Stimulated activated effector memory CD8-positive, alpha-beta T cell treated with anti-CD3 and anti-CD28 coated beads, Interleukin-12 subunit alpha, Interleukin-12 subunit beta, amount 100 ng/mL, for 72 hours (primary cell): Measurements from ENCODE around the gene LYZL4.

ENCODE experiments used
- ATAC-seq: fragments of 150-1000 bp; cut with Tn5 transposase; 2 replicates; pipeline ENCODE4 v1.10.0; 2021
- DNase-seq, 2 donors: peaks; one replicate each; pipeline ENCODE4 v3.0.0; 2021 to 2022; ENCODE audit warnings: low spot score in 2 of 2
- H3K27ac Mint-ChIP-seq: one replicate; pipeline ENCODE4 v1.8.0; 2022; ENCODE audit warnings: mild to moderate bottlenecking, mixed read lengths
- H3K36me3 Mint-ChIP-seq: one replicate; pipeline ENCODE4 v1.8.0; 2022; ENCODE audit warnings: mild to moderate bottlenecking, mixed read lengths
- H3K4me1 Mint-ChIP-seq: one replicate; pipeline ENCODE4 v1.8.0; 2022; ENCODE audit warnings: mixed read lengths
- H3K4me3 Mint-ChIP-seq: one replicate; pipeline ENCODE4 v1.8.0; 2022; ENCODE audit warnings: mild to moderate bottlenecking, mixed read lengths
- H3K9me3 Mint-ChIP-seq: one replicate; pipeline ENCODE4 v1.8.0; 2022; ENCODE audit warnings: mixed read lengths

Gene LYZL4

DNA sequence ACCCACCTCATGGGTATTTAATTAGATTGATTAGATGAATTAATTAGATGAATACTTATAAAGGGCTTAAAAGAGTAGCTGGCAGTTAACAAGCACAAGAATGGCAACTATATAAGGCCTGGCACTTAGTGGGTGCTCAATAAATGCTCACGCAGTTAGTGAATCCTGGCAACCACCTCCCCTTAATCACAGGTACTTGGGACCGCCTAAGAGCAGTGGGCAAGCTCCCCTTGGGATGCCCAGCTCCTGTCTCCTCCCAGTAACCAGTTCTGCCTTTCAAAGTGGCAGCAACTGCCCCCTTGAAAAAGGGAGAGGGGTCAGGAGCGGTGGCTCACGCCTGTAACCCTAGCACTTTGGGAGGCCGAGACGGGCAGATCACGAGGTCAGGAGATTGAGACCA, 4.6 kb downstream of the LYZL4 start:
- DNase-seq (no peak), ATAC-seq (no peak)
- H3K9me3 Mint-ChIP-seq, result no peaks in the 10 kb centered on the region
- no peak overlapping the region for H3K27ac Mint-ChIP-seq
- H3K36me3 Mint-ChIP-seq, result no peaks in the 10 kb centered on the region
- no peak overlapping the region for H3K4me3 Mint-ChIP-seq
- H3K4me1 Mint-ChIP-seq, result no peaks in the 10 kb centered on the region

DNA sequence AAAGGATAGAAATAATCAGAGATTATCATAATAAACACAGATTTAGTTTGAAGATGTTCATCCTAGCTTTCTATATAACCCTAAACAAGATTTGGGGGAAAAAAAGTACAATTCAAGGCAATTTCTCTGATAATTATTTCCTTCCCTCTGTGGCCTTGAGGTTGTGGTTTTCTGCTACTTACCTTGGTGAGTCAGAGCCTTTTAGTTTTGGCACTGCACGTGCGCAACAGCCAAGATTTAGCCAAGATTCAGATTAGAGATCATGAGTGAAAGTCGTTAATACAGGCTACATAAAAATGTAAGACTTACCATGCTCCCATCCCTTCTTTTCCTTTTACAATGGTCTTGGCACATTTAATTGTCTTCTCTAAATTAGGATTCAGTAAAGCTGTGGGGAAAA, 6.7 kb downstream of the LYZL4 start:
- H3K4me1 Mint-ChIP-seq, result no peaks in the 10 kb centered on the region
- no peak for ATAC-seq
- H3K36me3 Mint-ChIP-seq, result no peaks in the 10 kb centered on the region
- DNase-seq, result no peak
- H3K4me3 Mint-ChIP-seq, result no peak overlapping the region
- no peak overlapping the region for H3K27ac Mint-ChIP-seq
- H3K9me3 Mint-ChIP-seq, result no peaks in the 10 kb centered on the region

DNA sequence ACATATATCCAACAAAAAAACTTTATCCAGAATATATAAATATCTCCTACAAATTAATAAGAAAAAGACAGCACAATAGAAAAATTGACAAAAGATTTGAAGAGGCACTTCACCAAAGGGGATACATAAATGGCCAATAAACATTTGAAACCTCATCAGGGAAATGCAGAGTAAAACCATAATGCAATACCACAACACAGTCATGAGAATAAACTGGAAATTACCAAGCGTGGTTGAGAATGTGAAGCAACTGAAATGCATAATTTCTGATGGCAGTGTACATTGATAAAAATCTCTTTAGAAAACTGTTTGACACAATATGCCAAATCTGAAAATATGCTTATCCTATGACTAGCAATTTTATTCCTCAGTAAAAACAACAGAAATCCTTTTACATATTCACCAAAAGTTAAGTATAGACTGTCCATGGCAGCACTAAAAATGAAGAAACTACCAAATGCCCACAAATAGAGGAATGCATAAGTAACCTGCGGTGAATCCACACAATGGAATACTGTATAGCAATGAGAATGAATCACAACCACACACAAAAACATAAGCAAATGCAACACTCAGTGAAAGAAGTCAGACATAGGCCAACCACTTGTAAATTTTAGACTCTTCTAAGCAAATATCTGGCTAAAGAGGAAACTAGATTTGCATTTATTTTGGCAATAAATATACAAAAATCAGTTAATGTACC, 7.9 kb downstream of the LYZL4 start:
- DNase-seq, result no peak
- Mint-ChIP-seq H3K36me3 (no peaks in the 10 kb centered on the region), H3K9me3 (no peaks in the 10 kb centered on the region), H3K4me3 (no peak overlapping the region), H3K27ac (no peak overlapping the region), H3K4me1 (no peaks in the 10 kb centered on the region)
- ATAC-seq, result no peak

DNA sequence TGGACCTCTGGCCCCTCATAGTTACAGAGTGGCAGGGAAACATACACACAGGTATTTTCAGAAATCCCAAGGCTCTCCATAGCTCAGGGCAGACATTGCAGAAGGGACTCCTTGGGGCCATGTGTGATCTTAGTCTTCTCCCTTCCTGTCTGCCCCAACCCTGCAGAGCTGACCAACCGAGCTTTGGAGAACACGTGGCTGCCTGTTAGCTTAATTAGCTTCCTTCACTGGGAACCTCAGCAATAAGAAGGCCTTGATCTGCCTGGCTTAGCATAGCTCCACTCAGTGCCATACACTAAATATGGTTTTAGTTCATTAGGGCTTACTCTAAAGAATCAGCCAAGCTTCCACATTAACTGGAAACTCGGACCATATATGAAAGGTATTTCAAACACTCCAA, 12.3 kb downstream of the LYZL4 start:
- H3K36me3 Mint-ChIP-seq, result no peaks in the 10 kb centered on the region
- H3K4me1 Mint-ChIP-seq, result no peaks in the 10 kb centered on the region
- no peak overlapping the region for H3K27ac Mint-ChIP-seq
- no peaks in the 10 kb centered on the region for H3K9me3 Mint-ChIP-seq
- ATAC-seq, result no peak
- no peak overlapping the region for H3K4me3 Mint-ChIP-seq
- no peak for DNase-seq

DNA sequence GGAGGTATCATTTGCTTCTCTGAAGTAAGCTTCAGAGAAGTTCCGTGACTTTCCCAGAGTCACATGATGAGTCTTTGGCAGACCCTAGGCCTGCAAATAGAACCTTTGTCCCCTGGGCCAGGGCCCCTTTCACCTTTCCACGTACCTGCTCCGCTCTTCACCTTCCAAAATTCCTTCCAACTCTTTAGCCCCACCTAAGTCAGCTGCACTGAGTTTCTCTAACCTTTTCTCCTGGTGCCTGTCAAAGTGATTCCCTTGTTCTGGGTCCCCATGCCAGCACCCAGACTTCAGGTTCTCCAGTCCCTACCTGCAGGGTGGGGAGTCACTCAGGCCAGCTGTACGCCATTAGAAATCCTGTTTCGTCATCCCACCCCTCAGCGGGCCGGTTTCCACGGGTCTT, 12.8 kb downstream of the LYZL4 start:
- H3K4me3 Mint-ChIP-seq, result no peak overlapping the region
- DNase-seq (no peak), ATAC-seq (no peak)
- H3K27ac Mint-ChIP-seq, result no peak overlapping the region
- H3K36me3 Mint-ChIP-seq, result no peaks in the 10 kb centered on the region
- H3K9me3 Mint-ChIP-seq, result no peaks in the 10 kb centered on the region
- no peaks in the 10 kb centered on the region for H3K4me1 Mint-ChIP-seq

DNA sequence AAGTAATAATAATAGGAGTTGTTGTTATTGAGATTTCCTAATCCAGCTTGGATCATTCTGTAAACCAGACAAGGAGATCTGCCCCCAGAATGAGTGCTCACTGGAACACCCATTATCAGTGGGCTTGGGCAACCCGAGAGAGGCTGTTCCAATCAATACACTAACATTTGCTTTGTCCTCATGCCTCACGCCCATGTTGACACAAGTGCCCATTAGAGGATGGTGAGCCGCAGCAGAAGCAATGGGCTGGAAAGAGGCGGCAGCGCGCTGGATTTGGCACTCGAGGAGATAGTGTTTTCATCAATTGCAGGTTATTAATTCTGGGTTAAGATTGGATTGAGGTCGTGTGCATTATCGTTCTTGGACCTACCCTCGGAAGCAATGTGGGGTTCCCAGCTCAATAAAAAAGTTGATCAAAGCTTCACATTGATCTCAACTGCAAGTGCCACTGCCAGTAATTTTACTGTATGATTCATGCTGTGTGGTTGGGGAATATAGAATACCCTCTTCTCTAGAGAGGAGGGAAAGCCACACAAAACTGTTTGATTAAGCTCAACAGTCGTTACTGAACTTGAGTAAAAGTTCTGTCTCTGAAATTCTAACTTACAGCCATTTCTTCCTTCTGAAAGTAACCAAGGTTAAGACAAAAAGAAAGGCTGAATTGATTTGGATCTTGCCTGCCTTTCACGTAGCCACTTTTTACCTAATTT, 15.7 kb downstream of the LYZL4 start:
- ATAC-seq (no peak), DNase-seq (no peak)
- Mint-ChIP-seq H3K36me3 (no peaks in the 10 kb centered on the region), H3K4me3 (no peak overlapping the region), H3K27ac (no peak overlapping the region), H3K4me1 (no peaks in the 10 kb centered on the region), H3K9me3 (no peaks in the 10 kb centered on the region)

DNA sequence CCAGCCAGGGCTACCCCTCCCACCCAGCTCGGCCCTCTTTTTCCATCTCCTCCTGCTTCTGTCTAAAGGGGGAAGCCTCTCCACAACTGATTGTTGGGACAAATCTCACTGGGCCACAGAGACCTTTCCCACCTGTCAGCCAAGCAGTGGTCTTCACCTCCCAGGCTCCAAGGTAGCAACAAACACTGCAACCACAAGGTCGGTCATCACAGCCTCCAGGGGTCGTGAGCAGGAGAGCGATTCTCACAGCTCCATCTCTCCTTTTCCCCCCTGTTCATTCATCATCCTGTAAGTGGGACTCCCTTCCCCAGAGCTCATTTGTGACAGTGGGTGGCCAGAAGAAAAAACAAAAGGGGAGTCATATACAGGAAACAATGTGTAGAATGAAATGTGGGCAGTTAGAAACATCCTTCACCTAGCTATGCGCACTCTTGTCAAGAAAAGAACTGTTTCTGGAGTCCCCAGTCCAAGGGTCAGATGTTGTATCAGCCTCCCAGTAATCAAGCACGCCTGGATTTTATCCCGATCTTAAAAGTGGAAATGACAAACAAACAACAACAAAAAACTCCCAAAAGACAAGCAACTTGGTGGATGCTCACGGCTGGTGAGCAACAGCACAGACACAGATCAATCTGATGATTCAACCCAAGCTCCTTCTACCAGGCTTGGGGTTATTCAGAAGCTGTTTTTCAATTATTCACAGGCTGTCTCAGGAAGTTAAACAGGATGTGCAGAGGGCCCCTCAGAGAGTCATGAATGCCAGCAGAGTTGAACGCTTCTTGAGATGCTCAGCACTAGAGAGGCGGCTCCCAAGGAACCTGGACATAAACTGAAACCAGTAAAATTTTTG, 22.4 kb downstream of the LYZL4 start:
- H3K27ac Mint-ChIP-seq, result peak overlapping the region; percentile 21
- peaks cover 12% of the 10 kb centered on the region for H3K4me1 Mint-ChIP-seq
- H3K9me3 Mint-ChIP-seq, result no peaks in the 10 kb centered on the region
- no peak for DNase-seq
- peak; percentile 89 for ATAC-seq
- H3K4me3 Mint-ChIP-seq, result no peak overlapping the region
- no peaks in the 10 kb centered on the region for H3K36me3 Mint-ChIP-seq

DNA sequence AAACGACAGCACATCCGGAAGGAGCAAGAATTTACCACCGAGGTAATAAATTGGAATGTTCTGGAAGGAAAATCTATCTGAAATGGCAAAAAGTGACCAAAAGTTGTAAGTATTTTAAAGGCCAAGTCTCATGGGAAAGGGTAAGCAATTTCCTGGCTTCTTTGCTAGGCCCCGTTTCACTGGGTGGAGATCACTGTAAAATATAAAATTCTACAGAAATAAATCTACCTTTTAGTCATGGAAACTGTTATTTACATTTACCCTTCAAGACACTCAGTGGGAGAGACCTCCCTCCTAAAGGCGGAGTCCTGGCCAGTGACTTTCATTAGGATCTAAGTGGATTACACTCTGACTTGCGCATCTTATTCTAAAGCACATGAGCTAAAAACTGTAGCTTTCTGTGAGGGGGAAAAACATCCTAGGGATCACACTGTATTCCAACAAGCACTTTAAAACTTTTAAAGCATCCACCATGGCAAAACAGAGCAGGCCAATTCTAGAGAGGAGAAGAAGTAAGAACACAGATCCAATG, 28.8 kb downstream of the LYZL4 start:
- DNase-seq (no peak), ATAC-seq (no peak)
- Mint-ChIP-seq H3K27ac (no peak overlapping the region), H3K36me3 (no peaks in the 10 kb centered on the region), H3K9me3 (no peaks in the 10 kb centered on the region), H3K4me1 (peaks cover 6% of the 10 kb centered on the region), H3K4me3 (no peak overlapping the region)

DNA sequence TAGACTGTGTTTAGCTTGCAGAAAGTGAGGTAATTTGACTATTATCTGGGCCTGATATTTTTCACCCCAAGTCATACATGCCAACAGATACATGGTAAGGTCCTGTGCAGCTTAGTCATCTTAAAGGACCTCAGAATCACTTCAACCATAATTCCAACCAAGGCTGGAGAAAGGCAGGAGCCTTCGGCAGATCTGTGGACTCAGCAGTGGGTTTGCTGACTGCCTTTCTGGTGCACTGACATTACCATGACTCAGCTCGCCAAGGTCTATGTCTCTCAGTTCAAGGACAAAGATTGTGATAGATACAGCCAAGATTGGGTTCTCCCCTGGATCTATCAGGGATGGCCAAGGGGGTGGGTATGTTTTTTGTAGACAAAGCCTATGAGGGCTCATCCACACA, 32.7 kb downstream of the LYZL4 start:
- no peak for DNase-seq
- H3K27ac Mint-ChIP-seq, result no peak overlapping the region
- H3K4me3 Mint-ChIP-seq, result no peak overlapping the region
- no peak for ATAC-seq
- no peaks in the 10 kb centered on the region for H3K36me3 Mint-ChIP-seq
- no peaks in the 10 kb centered on the region for H3K9me3 Mint-ChIP-seq
- peaks cover 6% of the 10 kb centered on the region for H3K4me1 Mint-ChIP-seq

DNA sequence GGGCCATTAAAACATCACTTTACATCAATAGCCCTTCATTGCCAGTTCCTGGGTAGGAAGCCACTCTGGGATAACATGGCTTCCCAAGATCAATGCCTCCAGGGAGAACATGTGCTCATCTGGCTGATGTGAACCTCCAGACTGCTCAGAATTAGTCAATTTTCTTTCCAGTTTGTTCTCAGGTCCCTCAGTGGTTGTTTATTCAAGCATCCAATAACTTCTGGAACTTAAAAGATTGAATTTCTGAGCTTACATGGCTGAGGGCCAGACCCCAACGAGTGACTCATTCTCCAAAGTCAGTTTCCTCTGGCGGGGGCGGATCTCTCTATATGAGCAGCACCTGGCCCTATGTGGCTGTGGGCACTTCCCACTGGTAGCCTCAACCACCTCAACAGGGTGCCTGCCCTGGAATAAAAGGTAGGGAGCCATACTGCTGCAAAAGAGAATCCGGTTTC, 34.0 kb downstream of the LYZL4 start:
- Mint-ChIP-seq H3K9me3 (no peaks in the 10 kb centered on the region), H3K4me1 (peaks cover 6% of the 10 kb centered on the region), H3K36me3 (no peaks in the 10 kb centered on the region), H3K4me3 (no peak overlapping the region), H3K27ac (no peak overlapping the region)
- peak; percentile 87 for ATAC-seq
- peak; percentile 4 to 55 for DNase-seq

DNA sequence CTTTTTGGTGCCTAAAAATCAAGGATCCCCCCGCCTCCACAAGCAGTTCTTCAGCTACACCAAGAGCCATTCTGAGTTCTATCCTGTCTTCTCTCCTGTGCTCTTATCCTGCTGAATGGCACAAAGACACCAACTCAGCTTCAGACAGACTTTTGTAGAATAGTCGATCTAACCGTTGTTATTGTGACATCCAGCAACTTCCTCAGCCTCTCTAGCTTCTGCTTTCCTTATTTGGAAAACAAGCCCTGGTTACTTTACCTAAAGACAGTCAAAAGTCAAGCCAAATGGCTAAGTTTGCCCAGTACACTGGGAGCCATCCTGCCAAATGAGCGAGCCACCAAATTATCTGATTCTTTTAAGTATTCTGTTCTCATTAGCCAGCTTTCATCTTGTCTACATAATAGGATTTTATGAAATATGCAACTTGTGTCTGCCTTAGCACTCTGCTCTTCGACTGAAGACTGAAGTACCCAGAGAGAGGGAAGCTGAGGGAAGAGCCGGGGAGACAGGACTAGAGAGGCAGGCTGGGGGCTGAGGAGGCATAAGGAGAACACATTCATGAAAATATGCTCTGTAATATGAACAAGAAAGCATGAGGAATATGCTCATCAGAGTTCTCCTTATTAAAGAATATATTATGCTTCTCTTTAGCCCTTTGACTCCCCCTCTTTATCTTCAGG, 35.1 kb downstream of the LYZL4 start:
- DNase-seq, result no peak
- no peak overlapping the region for H3K4me3 Mint-ChIP-seq
- H3K4me1 Mint-ChIP-seq, result peaks cover 6% of the 10 kb centered on the region
- ATAC-seq, result no peak
- no peak overlapping the region for H3K27ac Mint-ChIP-seq
- peaks cover 5% of the 10 kb centered on the region for H3K9me3 Mint-ChIP-seq
- no peaks in the 10 kb centered on the region for H3K36me3 Mint-ChIP-seq

DNA sequence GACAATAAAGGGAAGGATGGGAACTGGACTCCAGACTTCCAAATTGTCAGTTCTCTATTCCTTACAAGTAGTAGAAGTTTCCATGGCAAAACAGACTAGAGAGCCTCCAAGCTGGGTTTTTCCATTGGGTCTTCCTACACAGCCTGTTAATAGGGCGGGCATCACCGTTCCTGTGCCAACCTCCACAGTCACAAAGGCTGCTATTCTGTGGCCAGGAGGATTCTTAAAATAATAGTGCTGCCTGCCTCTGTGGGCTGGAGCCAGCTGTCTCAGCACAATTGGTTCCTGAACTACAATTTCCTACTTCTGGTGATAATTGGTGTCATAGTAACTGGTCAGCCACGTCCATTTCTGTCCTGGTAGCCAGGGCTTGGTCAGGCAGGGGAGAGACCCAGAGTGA, 38.6 kb downstream of the LYZL4 start:
- H3K4me3 Mint-ChIP-seq, result no peak overlapping the region
- H3K27ac Mint-ChIP-seq, result no peak overlapping the region
- H3K9me3 Mint-ChIP-seq, result peaks cover 5% of the 10 kb centered on the region
- peaks cover 1% of the 10 kb centered on the region for H3K4me1 Mint-ChIP-seq
- no peak for ATAC-seq
- H3K36me3 Mint-ChIP-seq, result no peaks in the 10 kb centered on the region
- no peak for DNase-seq

DNA sequence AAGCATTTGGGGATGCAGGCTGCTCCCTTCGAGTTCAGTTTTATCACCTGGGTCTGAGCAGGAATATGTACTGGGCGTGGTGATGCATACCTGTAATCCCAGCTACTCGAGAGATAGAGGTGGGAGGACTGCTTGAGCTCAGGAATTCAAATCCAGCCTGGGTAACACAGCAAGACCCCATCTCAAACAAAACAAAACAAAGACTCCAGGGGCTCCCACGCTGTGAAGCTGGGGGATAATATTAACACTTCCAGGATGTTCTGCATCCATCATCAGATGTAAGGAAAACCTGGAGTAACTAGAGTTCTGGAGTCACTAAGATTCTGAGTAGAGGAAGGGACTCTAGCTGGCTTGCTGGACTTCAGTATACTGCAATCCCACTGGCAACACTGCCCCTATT, 40.6 kb downstream of the LYZL4 start:
- Mint-ChIP-seq H3K27ac (no peak overlapping the region), H3K9me3 (peaks cover 7% of the 10 kb centered on the region), H3K36me3 (no peaks in the 10 kb centered on the region), H3K4me1 (no peaks in the 10 kb centered on the region), H3K4me3 (no peak overlapping the region)
- ATAC-seq (no peak), DNase-seq (no peak)

DNA sequence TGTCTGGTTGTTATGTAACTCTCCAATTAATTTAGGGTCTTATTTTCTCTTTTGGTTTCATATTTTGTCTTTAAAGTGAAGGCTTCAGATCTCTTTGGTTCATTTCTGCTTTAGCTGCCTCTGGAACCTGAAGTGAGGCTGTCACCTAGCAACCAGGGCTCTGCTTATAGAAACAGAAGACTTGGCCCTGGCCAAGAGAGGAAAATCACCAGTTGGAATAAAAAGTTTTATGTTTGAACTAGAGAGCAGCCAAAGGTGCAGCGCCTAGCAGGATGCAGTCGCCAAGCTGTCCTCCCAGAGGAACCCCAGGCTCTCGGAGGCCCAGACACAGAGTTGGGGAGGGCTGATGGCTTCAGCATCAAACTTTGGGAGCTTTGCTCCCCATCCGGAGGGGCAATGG, 41.1 kb downstream of the LYZL4 start:
- Mint-ChIP-seq H3K9me3 (peaks cover 7% of the 10 kb centered on the region), H3K27ac (no peak overlapping the region), H3K4me1 (no peaks in the 10 kb centered on the region), H3K36me3 (no peaks in the 10 kb centered on the region), H3K4me3 (no peak overlapping the region)
- ATAC-seq (no peak), DNase-seq (no peak)

DNA sequence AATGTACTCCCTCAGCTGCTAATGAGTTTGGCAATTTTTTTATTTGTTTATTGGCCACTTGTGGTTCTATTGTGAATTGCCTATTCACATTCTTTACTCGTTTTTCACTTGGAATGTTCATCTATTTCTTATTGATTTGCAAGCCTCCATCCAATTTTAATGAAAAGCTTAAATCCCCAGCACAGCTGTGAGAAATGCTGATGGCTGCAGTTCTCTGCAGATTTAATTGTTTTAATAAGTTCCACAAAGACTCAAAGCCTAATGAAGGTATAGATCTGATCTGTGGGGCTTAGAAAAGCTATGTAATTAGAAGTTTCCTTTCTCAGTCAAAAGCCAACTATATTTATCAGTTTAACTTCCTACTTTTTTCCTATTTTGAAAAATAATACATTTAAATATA, 41.5 kb downstream of the LYZL4 start:
- H3K9me3 Mint-ChIP-seq, result peaks cover 7% of the 10 kb centered on the region
- DNase-seq (no peak), ATAC-seq (no peak)
- H3K36me3 Mint-ChIP-seq, result no peaks in the 10 kb centered on the region
- H3K27ac Mint-ChIP-seq, result no peak overlapping the region
- no peak overlapping the region for H3K4me3 Mint-ChIP-seq
- H3K4me1 Mint-ChIP-seq, result no peaks in the 10 kb centered on the region
